Activated naive CD4-positive, alpha-beta T cell treated with anti-CD3 and anti-CD28 coated beads, Interleukin-2, amount 50 U/mL, for 16 hours (primary cell): ENCODE measurements around the gene SSR2.
"Not testable (repeated sequence)": the region's sequence is repeated elsewhere in the genome, so short reads cannot be mapped to it uniquely, and the experiment has no call there.

ENCODE experiments used
- DNase-seq: peaks from one replicate; pipeline ENCODE4 v3.0.0-alpha.2; 2020

SSR2 gene

DNA sequence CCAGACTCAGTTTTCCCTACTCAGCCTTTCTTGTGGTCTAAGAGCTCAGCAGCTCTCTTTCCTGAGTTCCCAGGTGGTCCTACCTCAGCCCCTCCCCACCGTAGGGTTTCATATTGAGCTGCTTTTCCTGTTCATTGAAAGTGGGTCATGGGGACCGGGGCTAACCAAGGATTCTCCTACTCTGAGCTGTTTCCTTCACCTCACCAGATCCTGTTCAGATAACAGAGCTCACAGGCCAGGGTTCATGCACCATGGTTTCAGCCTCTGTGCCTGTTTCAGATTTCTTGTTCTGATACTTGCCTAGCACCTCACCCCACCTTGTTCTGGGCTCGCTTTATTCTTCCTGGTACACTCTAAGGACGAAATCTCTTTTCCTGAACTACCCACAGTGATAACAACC lies 24.3 kb upstream of the SSR2 start:
- DNase-seq, result no peak

DNA sequence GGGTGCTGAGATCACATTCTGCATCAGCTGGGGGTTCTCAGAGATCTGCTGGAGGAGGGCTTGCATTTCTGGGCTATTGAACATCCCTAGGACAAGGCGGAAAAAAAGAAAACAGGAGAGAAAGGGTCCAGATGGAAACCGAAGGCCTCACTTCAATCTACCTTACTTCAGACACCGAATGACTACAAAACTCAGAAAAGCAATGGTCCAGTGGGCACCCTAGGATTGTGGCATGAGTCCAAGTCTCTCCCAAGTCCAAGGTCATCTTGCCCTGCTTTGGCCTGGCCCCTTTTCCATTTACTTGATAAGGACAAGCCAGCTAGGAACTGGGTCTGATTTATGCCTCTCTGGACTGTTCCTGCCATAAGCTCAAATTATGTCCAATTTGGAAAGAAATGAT lies 22.1 kb upstream of the SSR2 start:
- no peak for DNase-seq

DNA sequence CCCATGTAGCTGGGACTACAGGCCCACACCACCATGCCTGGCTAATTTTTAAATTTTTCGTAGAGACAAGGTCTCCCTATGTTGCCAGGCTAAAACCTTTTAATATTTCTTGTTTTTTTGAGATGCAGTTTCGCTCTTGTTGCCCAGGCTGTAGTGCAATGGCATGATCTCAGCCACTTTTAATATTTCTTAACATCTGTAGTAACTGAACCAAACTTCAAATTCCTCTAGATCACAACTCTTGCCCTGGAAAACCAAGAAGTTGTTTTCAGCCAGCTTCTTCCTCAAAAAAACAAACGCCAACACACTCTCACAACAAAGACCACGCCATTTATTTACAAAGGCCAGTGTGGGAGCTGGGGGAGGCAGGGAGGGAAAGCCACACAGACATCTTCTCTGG lies 14.2 kb upstream of the SSR2 start:
- DNase-seq, result not testable (repeated sequence)

DNA sequence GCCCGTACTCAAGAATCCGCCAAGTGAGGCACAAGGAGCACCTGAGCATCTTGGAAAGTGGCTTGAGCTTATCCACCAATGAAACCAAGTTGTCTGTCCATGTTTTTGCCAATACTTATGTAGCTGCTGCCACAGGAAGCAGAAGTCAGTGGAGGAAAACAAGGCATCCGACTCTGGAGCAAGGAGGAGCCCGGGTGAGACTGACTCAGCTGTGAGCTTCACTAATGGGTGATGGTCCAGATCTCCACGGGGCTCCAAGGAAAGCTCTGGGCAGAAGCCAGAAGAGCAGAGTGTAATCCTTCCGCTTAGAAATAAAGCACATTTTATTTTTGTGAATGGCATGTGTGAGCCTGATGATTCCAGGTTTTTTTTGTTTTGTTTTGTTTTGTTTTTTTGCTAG lies 12.3 kb upstream of the SSR2 start:
- DNase-seq, result no peak

DNA sequence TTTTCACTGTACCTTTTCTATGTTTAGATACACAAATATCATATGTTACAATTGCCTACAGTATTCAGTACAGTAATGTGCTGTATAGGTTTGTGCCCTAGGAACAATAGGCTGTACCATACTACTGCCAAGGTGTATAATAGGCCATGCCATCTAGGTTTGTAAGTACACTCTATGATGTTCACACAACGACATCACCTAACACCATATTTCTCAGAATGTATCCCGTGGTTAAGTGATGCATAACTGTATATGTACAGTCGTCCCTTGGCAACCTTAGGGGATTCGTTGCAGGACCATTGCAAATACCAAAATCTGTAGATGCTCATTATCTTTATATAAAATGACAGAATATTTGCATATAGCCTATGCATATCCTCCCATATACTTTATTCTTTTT lies 5.8 kb upstream of the SSR2 start:
- DNase-seq, result no peak

DNA sequence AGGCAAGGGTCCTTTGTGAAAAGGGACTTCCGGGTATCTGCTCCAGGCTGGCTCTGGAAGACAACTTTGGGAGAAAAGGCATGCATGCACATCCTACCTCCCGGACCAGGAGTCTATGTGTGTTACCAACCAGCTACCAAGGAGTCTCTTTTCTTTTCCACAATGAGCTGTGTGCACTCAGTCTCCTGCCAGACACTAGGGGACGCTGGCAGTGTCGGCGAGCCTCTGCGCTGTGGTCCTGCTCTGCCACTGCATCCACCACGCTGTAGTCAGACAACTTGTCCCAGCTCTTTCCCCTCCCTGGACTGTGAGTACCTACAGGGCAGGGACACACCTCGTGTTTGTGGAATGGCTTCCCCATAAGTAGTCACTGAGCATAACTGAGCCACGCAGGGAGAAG lies 5.1 kb upstream of the SSR2 start:
- peak; percentile 18 for DNase-seq

DNA sequence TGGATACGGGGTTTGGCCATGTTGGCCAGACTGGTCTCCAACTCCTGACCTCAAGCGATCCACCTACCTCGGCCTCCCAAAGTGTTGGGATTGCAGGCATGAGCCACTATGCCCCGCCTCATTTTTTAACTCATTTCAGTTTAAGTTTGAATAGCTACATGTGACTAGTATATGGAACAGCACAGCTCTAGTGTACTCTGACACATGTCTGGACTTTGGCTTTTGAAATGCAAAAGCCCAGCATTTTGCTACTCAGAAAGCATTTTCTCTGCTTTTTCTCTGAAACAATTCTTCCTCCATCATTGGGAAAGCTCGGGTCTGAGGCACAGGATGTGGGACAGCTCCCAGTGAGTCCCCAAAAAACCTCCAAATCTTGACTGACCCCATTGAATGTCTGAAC lies 4.0 kb upstream of the SSR2 start:
- no peak for DNase-seq

DNA sequence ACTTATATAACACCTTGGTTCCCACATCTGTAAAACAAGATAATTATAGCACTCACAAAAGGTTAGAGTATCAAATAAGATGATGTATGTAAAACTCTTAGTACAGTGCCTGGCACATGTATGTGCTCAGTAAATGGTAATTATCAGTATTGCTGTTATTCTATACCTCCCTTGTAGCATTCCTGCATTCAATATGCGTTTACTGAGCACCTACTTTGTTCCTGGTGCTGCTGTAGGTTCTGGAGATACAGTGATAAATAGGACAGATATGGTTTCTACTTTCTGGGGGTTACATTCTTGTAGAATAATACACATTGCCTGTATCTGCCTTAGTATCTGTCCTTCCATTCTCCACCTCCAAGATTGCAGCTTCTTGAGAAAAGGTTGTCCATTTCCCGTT lies 1.2 kb upstream of the SSR2 start:
- no peak for DNase-seq

DNA sequence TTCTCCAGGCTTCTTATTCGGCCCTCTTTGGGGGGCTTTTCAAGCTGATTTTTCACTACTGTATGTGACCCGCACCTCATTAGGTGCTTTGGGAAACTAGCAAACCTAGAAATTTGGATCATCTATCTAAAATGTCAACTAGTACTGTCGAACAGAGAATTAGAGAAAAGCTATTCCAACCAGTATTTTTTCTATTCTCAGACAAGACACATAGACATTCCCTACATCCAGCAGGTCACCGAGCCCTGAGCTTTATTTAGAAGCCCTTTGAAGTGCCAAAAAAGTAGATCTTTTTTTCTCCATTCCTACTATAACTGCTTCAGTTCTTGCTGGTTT lies 310 bp upstream of the SSR2 start:
- no peak for DNase-seq

DNA sequence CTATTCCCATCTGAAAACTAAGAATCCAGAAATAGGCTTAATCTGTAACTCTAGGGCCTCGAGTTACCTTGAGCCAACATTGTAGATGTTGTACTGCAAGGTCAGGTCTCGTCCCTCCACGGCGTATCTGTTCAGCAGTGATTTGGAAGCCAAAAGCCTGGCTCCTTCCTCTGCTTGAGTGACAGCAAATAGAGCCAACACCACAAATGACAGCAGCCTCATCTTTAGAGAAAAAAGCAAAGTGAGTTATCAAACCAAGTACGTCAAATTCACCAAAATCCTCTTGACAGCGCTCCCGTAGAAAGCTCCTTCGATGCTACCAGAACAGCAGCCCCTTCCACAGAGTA lies 832 bp downstream of the SSR2 start:
- DNase-seq, result no peak

DNA sequence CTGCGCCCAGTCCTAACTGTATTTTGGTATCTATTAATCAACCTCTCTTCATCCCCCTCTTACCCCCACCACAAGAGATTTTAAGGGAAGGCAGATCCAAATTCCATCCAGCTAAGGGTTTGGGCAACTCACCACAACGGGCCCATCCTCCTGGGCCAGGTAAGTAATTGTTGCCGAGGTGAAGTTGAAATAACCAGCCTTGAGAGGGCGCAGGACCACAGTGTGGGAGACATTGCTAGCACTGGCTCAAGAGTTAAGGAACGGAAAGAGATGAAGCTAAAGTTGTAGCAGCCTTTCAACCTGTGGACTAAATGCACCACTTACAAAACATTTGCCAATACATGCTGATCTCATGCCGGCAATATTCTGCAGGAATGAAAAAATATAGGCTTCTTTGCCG lies 5.9 kb downstream of the SSR2 start:
- no peak for DNase-seq

DNA sequence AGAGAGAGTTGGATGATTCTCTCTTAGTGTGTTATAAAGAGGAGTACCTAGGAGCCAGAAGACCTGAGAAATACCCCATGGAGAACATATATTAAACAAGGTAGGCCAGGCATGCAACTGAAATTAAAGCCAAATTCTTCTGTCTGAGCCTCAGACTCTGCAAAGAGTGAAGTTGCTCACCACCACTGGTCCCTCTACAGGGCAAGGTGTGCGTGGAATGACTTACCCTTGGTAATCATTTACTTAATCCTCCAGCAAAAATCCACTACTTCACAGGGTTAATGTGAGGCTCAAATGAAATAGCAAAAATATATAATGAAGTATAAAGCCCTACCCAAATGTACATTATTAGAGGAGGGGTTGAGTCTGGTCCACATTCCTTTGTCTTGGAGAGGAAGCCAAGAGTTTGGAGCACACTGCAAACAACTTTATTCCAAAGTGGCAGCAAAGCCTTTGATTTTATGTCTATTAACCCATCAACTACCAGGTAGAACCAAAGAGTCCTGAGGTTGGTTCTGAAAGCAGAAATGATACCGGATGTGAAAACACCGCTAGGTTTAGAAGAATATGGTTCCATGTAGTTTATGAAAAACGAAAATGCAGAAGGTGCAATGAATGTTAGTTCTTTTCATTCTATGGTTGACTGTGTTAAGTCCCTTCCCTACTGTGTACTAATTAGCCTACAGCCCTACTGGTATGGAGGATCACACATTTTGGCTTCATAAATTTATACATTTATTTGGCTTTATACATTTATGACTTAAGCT lies 8.5 kb downstream of the SSR2 start:
- DNase-seq, result no peak

DNA sequence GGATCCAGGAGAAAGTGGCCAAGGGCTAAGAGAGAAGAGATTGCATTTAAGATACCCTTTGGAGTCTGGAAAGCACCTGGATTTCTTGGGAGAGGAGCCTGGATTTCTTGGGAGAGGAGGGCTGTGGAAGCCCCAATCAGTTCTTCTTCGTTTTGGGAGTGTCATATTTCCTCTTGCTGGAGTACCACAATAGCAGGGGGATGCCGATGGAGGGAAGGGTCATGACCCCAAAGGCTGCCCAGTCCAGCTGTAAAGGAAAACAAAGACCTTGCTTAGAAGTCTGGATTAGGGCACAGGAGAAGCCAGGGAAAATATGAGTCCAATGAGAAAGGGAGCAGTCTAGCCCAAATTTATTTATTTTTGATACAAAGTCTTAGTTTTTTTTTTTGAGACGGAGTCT lies 11.3 kb downstream of the SSR2 start:
- DNase-seq, result no peak

DNA sequence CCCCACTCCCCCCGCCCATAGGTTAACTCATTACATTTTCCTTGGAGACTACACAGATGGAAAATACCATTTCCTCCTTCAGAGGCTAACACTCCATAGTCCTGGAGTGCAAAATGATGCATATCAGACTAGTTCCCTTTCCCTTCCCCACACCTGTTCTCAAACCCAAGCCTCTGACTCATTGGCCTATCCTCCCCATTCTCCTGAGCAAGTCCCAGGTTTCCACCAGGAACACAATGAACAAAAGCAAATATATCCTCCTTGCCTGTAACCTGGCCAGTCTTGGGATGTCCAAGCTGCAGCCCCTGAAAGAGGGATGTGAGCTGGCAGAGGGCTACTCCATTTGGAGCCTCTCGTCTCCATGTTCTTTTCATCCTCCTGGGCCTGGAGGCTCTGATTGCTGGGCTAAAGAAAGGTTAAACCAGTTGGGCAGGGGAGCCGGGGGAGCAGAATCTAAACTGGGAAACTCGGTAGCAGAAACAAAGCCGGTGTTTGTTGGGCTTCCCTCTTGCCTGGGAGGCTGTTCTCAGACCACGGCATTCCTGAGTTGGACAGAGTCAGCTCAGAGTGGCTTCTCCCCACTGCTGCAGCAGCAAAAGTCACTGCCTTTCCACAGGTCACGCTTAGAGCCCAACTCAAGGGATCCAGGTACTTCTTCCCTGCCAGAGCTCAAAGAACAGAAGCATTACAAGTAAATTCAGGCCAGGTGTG lies 13.9 kb downstream of the SSR2 start:
- DNase-seq, result no peak

DNA sequence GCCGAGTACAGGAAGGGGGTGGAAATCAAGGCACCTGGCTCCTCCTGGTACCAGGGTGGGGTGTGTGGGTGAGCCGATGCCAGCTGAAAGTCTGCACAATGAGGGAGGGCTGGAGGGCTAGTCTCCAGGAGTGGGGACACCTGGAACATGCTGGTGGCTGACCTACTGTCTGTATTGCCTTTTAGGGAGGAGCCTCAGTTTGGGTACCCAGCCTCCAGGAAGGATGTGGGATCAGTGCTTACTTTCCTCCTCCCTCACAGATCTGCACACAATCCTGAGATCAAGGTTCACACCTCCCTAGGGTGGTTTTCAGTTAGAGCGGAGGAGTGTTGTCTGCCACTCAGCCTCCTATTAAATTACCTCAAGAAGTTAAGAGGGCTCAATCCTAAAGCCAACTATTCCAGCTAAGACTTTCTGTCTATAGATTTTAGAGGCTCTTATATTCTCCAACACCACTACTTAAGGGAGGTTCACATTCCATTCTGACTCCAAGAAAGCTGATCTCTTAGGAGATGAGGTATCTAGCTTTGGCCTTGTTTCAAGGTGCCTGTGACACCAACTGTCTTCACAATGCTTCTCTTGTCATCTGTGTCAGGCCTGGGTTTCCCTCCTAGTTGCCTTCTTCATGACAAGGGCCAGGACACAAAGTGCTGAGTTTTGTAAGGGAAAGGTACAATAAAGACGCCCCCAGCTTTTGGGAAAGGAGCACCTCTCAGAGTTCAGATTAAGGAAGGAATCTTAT lies 15.7 kb downstream of the SSR2 start:
- DNase-seq, result no peak

DNA sequence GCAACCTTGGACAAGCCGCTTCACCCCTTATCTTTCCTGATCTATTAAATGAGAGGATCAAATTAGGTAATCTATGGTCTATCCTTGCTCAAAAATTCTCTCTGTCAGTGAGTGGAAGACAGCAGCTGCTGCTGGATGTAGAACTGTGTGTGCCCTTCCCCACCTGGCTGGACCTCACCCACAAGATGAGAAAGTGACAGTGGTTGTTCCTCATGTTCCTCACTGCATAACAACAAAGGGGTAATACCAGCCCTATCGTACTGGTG lies 16.9 kb downstream of the SSR2 start:
- no peak for DNase-seq

DNA sequence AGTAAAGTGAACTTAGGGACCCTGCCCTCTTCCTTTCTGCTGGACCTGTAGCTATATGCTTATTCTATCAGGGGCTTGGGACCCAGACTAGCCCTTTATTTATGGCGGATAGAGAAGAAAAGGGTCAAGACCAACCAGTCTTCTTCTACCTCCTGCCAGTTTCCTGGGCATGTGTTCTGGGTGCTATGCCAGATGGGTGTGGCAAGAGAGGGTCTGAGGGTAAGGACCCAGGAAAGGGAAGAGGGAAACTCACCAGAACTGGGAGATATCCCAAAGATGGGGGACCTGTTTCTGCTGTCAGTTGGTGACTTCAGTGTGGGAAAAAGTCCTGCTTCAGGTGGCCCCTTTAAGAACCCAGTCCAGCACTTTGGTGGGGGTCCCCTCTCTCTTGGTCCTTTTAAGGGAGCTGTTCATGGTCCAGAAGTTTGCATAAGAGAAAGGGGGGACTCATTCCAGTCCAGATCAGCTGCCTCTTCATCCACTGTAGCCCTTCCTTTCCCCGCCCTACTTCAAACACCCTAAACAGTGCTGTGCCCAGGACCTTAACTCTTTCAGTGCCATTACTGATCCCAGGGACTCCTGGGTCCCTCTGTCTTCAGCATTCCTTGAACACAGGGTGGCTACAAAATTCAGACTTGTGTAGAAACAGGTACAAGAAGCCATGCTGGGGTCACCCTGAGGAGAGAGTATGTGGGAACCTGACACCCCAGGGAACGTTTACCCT lies 18.4 kb downstream of the SSR2 start:
- no peak for DNase-seq

DNA sequence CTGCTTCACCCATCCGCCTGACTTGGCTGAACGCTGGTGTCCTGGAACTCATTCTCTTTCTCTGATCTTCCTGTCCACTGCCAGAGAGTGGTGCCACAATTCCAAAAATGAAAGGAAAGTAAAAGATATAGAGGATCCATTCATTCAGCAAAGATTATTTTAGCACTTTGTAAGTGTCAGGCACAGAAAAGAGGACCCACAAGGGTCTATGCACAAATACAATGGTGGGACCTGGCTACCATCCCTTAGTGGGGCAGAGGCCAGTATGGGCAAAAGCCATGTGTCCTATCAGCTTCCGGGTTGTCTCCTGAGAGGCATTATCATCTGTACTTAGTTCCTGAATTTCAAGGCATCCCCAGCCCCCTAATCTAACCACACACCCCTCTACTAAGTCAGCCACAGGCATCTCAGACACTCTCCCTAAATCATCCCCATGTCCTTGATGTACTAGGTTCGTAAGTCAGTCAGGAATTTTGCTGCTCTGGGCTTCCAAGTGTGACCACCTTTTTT lies 19.0 kb downstream of the SSR2 start:
- DNase-seq, result no peak

DNA sequence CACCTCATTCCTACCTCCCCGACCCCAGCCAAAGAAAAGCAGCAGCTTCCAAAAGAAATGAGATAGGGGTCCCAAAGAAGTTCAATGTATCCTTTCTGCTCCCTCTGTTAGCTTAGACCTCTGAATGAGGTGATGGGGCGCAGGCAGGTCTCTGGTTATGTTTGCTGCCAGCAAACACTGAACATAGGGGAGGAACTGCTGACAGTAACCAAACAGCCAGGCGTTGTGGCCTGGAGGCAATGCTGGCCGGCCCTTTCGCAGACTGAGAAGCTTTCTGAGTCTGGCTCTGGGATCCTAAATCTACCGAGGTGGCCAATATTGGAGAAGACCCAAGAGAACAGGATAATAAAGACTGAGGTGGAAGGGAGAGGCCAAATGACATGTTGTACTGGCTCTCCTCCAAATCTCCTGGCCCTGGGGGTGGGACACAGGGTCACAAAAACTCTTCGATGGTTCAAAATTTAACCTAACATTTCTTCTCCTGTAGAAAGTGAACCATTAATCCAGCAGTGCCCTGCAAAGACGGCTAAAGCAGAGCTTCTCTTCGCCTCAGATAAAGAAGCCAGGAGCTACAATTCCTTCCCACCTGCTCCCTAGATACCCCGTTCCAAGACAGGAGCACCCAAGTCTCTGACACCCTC lies 19.6 kb downstream of the SSR2 start:
- DNase-seq, result no peak

DNA sequence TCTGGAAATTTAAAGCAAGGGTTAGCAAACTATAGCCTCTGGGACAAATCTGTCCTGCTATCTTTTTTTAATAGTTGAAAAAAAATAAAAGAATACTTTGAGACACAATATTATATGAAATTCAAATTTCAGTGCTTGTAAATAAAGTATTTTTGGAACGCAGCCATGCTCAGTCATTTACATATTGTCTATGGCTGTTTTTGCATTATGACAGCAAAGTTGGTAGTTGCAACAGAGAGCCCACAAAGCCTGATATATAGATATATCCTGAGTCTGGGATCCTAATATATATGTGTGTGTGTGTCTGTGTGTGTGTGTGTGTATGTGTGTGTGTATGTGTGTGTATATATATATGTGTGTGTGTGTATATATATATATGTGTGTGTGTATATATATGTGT lies 20.8 kb downstream of the SSR2 start:
- no peak for DNase-seq

DNA sequence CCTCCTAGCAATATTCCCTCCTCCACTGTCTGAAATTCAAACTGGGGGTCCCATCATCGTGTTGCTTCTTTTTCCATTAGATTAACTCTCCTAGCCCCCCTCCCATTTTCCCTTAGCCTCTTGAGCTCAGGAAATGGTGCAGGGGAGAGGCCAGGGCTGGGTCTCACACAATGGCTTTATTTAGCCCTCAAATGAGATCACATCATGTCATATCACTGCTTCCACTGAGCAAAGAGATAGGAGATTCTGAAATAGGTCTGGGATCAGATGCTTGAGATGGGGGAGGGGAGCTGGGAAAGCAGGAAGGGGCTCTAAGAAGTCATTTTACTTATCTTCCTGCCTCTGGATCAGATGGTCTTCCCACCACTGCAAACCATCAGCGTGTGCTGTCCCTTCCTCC lies 24.6 kb downstream of the SSR2 start:
- no peak for DNase-seq

DNA sequence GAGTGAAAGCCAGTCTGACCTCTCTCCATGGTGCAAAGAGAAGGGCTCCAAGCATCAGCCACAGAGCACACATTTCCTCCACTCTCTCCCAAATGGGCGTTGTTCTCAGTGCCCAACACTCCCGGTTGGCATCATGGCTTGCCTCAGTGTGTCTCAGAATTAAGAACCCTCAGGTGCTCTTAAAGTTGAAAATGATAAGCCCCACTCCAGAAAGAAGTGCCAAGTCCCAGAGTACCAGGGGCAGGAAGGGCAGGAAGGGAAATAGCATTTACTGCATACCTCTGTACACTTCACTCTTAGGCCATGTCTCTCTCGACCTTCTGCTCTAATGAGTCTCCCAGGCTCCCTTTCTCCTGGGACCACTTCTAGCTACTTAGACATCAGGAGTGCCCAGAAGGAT lies 27.2 kb downstream of the SSR2 start:
- DNase-seq, result no peak

DNA sequence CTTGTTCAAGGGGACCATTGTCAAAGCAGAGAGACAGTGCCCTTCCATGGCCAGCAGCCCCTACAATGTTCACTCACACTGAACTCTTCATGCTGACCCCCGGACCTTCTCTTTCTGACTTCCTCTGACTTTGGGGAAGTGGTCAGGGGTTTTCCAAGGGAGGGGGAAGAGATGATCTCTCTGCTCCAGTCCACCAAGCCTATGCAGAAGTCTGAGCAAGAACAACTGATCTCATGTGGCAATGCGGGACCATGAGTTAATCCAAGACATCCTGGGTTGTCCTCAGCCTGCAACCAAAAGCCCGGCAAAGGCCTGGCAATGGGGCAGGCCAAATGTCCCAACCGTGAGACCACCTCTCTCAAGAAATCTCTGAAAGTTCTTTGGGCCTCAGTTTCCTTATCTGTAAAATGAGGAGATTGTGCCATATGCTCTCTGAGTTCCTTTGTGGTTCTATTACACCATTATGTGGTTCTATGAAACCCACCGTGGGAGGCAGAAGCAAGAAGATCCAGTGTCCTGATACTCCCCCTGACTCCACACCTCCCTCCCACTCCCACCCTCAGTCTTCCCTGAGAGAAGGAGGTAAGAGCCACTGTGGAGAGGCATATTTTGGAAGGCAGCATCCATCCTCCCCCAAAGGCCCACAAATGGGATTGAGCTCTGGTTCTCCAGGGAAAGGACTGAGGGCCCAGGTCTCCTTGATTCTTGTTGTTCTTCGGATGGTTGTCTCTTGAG lies 30.6 kb downstream of the SSR2 start:
- no peak for DNase-seq
